ENCODE results near the gene RPH3AL.

Gene RPH3AL

DNA sequence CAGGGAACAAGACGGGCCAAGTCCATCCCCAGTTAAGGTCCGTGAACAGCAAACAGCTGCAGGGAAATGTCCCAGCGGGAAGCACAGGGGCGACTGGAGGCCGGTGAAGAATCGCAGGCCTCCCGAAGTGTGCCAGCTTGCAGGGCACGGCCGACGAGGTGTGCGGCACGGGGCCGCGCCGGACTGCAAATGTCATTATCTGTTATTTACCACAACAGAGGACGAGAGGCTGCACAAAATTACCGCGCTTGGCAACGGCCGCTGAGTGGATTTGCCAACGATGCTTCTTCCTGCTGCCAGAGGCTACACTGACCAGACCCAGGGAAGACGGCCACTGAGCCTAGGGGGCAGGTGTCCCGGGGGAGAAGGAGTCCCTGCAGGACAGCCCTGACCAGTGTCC, 53.1 kb downstream of the RPH3AL start:
- no peak for ATAC-seq (replicated peaks)
- Mint-ChIP-seq H3K36me3 (ENCODE audit: insufficient read depth) (peaks cover 3% of the 10 kb centered on the region), H3K4me1 (ENCODE audit: low read depth in 2 of 2) (no peaks in the 10 kb centered on the region)

GRCh38 chr17:298791-299450, 53.7 kb downstream of the RPH3AL start:
- H3K27ac Mint-ChIP-seq: no peak overlapping the region
- peaks cover 3% of the 10 kb centered on the region for H3K36me3 Mint-ChIP-seq (ENCODE audit: insufficient read depth)
- ATAC-seq (replicated peaks) (no peak), DNase-seq (no peak)
- no peak overlapping the region for H3K4me3 Mint-ChIP-seq
- peaks cover 0 to 2% of the 10 kb centered on the region in 2 donors for H3K4me1 Mint-ChIP-seq (ENCODE audit: low read depth in 2 of 2)
- peaks cover 0 to under 1% of the 10 kb centered on the region in 2 donors for H3K27me3 Mint-ChIP-seq
- no peaks in the 10 kb centered on the region for H3K9me3 Mint-ChIP-seq

More for the DNA sequence above, 53.1 kb downstream of the RPH3AL start:
- Mint-ChIP-seq H3K9me3 (no peaks in the 10 kb centered on the region), H3K27ac (no peak overlapping the region), H3K4me3 (no peak overlapping the region), H3K27me3 (no peaks in the 10 kb centered on the region)
- DNase-seq: no peak

GRCh38 chr17:297758-298157, 54.8 kb downstream of the RPH3AL start:
- H3K4me1 Mint-ChIP-seq (ENCODE audit: low read depth in 2 of 2): peaks cover 6 to 7% of the 10 kb centered on the region in 2 donors
- peaks cover 0 to 12% of the 10 kb centered on the region in 2 donors for H3K27me3 Mint-ChIP-seq
- no peak for ATAC-seq (replicated peaks)
- H3K9me3 Mint-ChIP-seq: no peaks in the 10 kb centered on the region
- peak overlapping the region in 1 of 2 donors; percentile 3 for H3K27ac Mint-ChIP-seq
- peaks cover 3% of the 10 kb centered on the region for H3K36me3 Mint-ChIP-seq (ENCODE audit: insufficient read depth)
- no peak overlapping the region for H3K4me3 Mint-ChIP-seq
- DNase-seq: no peak

DNA sequence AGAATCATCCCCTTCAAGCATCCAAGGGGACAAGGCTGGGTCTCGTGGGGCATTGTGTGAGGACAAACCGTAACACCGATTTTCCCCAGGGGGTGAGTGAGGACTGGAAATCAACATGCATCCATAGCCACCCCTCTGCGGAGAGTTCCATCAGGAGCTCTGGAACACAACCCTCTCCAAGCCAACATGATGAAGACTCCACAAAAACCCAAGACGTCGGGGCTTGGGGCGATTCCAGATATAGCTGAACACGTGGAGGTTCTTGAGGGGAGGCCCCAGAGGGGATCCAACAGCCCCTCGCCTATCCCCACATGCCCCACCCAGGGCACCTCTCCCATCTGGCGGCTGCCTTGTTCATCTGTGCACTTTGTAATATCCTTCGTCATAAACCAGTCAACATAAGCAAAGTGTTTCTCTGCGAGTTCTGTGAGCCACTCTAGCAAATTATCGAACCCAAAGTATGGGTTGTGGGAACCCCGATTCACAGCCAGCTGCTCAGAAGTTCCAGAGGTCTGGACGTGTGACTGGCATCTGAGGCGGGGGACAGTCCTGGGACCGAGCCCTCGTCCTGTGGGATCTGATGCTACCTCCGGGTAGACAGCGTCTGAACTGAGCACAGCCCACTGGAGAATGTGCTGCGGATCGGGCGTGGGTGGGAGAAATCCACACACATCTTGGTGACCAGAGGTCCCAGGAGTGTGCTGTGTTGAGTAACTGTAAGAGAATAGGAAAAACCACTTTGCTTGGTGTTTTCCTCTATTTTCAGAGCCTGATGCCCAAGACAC, 55.5 kb downstream of the RPH3AL start:
- Mint-ChIP-seq H3K27ac (no peak overlapping the region), H3K36me3 (ENCODE audit: insufficient read depth) (peaks cover 3% of the 10 kb centered on the region), H3K4me1 (ENCODE audit: low read depth in 2 of 2) (peaks cover 6 to 7% of the 10 kb centered on the region in 2 donors), H3K27me3 (peaks cover 0 to 12% of the 10 kb centered on the region in 2 donors), H3K4me3 (no peak overlapping the region), H3K9me3 (no peaks in the 10 kb centered on the region)
- DNase-seq (no peak), ATAC-seq (replicated peaks) (no peak)

GRCh38 chr17:296379-296778, 56.2 kb downstream of the RPH3AL start:
- Mint-ChIP-seq H3K27ac (no peak overlapping the region), H3K4me1 (ENCODE audit: low read depth in 2 of 2) (peaks cover 6 to 7% of the 10 kb centered on the region in 2 donors), H3K9me3 (no peaks in the 10 kb centered on the region), H3K36me3 (ENCODE audit: insufficient read depth) (peaks cover 3% of the 10 kb centered on the region), H3K4me3 (no peak overlapping the region), H3K27me3 (peaks cover 0 to 12% of the 10 kb centered on the region in 2 donors)
- DNase-seq (no peak), ATAC-seq (replicated peaks) (no peak)

DNA sequence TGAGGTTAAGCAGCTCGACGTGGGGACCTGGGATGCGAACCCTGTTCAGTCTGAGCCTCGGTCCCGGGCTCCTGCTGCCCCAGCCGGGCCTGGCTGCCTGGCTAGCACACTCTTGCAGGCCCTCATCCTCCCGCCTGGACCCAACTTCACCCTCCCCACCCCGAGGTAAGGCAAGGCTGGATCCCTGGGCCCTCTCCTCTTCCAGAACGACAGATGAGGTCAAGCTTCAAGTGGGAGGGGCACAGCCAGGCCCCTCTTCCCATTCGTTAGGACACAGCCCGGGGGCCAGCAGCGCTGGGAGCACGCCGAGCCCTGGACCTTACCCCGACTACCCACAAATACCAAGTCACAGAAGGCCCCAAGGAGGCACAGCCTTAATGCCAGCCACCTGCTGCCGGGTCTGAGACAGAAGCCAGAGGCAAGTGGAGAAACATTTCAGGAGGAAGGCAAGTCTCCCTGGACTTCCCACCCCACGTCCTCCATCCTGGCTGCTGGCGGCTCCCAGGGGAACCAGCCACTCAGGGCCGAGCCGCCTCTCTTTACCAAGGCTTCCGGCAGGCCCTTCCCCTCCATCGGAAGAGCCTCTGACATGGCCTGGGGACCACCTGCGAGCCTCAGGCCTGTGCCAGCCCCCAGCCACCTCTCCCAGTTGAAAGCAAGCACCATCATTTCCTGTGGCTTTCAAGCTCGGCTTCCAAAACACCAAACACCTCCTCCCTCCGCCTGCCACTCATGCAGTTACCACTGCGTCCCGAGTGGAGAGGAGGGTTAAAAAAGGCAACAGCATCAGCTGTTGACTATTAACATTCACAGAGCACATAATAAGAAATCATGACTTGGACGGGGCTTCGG, 59.9 kb downstream of the RPH3AL start:
- peaks cover 0 to 12% of the 10 kb centered on the region in 2 donors for H3K27me3 Mint-ChIP-seq
- ATAC-seq (replicated peaks): no peak
- H3K4me1 Mint-ChIP-seq (ENCODE audit: low read depth in 2 of 2): peaks cover 9 to 15% of the 10 kb centered on the region in 2 donors
- H3K36me3 Mint-ChIP-seq (ENCODE audit: insufficient read depth): no peaks in the 10 kb centered on the region
- no peak for DNase-seq
- no peak overlapping the region for H3K27ac Mint-ChIP-seq
- no peaks in the 10 kb centered on the region for H3K9me3 Mint-ChIP-seq
- peak overlapping the region in 1 of 2 donors; percentile 37 for H3K4me3 Mint-ChIP-seq

DNA sequence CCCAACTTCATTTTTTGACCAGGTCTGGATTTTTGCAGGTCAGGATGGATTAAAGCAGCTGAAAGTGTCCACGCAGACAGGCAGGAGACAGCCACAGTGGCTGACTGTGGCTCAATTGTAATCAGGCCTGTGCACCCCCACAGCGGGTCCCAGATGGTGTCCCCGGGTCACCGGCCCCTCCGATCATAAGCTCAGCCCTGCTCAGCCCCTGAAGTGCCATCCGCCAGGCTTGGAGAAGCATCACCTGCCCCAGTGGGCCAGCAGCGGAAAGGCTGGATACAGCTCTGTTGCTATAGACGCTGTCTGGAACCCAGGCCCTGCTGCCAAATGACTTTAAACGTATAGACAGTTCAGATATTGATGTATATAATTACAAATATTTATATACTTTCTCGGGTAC, 60.6 kb downstream of the RPH3AL start:
- Mint-ChIP-seq H3K4me1 (ENCODE audit: low read depth in 2 of 2) (peaks cover 9 to 15% of the 10 kb centered on the region in 2 donors), H3K36me3 (ENCODE audit: insufficient read depth) (no peaks in the 10 kb centered on the region), H3K9me3 (no peaks in the 10 kb centered on the region), H3K27me3 (peaks cover 0 to 12% of the 10 kb centered on the region in 2 donors), H3K4me3 (no peak overlapping the region), H3K27ac (no peak overlapping the region)
- no peak for DNase-seq
- ATAC-seq (replicated peaks): no peak

GRCh38 chr17:291587-291986, 61.0 kb downstream of the RPH3AL start:
- Mint-ChIP-seq H3K27me3 (peaks cover 0 to 12% of the 10 kb centered on the region in 2 donors), H3K9me3 (no peaks in the 10 kb centered on the region), H3K36me3 (ENCODE audit: insufficient read depth) (no peaks in the 10 kb centered on the region), H3K4me3 (no peak overlapping the region), H3K4me1 (ENCODE audit: low read depth in 2 of 2) (peaks cover 9 to 15% of the 10 kb centered on the region in 2 donors), H3K27ac (no peak overlapping the region)
- ATAC-seq (replicated peaks) (no peak), DNase-seq (no peak)

DNA sequence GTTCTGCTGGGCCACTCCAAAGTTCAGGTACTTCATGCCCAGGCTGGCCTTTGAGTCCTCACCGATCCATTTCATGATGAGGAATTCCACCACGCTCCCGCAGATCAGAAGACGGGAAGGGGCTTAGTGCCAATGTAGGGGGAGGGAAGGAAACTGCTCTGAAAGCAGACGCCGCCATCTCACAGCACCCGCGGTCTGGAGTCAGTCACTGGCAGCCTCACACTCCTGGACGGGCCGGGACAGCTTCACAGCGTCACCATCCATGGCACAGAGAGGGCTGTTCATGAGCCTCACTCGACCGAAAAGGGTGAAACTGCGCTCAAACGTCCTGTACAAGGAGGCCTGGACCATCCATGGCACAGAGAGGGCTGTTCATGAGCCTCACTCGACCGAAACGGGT, 62.0 kb downstream of the RPH3AL start:
- Mint-ChIP-seq H3K27me3 (peaks cover 0 to 12% of the 10 kb centered on the region in 2 donors), H3K9me3 (no peaks in the 10 kb centered on the region), H3K4me1 (ENCODE audit: low read depth in 2 of 2) (peaks cover 9 to 15% of the 10 kb centered on the region in 2 donors), H3K27ac (no peak overlapping the region), H3K36me3 (ENCODE audit: insufficient read depth) (no peaks in the 10 kb centered on the region), H3K4me3 (no peak overlapping the region)
- ATAC-seq (replicated peaks) (no peak), DNase-seq (no peak)

- H3K27me3 Mint-ChIP-seq: peaks cover 0 to 12% of the 10 kb centered on the region in 2 donors
- no peaks in the 10 kb centered on the region for H3K36me3 Mint-ChIP-seq (ENCODE audit: insufficient read depth)
- H3K4me3 Mint-ChIP-seq: no peak overlapping the region
- no peak for DNase-seq
- no peak overlapping the region for H3K27ac Mint-ChIP-seq
- H3K4me1 Mint-ChIP-seq (ENCODE audit: low read depth in 2 of 2): peaks cover 9 to 15% of the 10 kb centered on the region in 2 donors
- H3K9me3 Mint-ChIP-seq: no peaks in the 10 kb centered on the region
- ATAC-seq (replicated peaks): no peak
These were observed 62.5 kb downstream of the RPH3AL start for GRCh38 chr17:290121-290521.

- Mint-ChIP-seq H3K9me3 (no peaks in the 10 kb centered on the region), H3K4me1 (ENCODE audit: low read depth in 2 of 2) (peaks cover 9 to 15% of the 10 kb centered on the region in 2 donors), H3K4me3 (peak overlapping the region in 1 of 2 donors; percentile 6), H3K27ac (peak overlapping the region; percentile 57 to 89), H3K36me3 (ENCODE audit: insufficient read depth) (no peaks in the 10 kb centered on the region), H3K27me3 (peaks cover 0 to 12% of the 10 kb centered on the region in 2 donors)
- ATAC-seq (replicated peaks) (no peak), DNase-seq (no peak)
These were observed 63.2 kb downstream of the RPH3AL start for GRCh38 chr17:289409-289808.

GRCh38 chr17:288802-289356, 63.7 kb downstream of the RPH3AL start:
- Mint-ChIP-seq H3K9me3 (no peaks in the 10 kb centered on the region), H3K4me3 (peak overlapping the region in 1 of 2 donors; percentile 6), H3K27me3 (peaks cover 0 to 12% of the 10 kb centered on the region in 2 donors), H3K27ac (peak overlapping the region; percentile 57 to 89), H3K36me3 (ENCODE audit: insufficient read depth) (no peaks in the 10 kb centered on the region), H3K4me1 (ENCODE audit: low read depth in 2 of 2) (peaks cover 9 to 12% of the 10 kb centered on the region in 2 donors)
- DNase-seq (peak in 1 of 3 experiments; percentile 12), ATAC-seq (replicated peaks) (no peak)

GRCh38 chr17:286571-286970, 66.0 kb downstream of the RPH3AL start:
- DNase-seq (no peak), ATAC-seq (replicated peaks) (no peak)
- Mint-ChIP-seq H3K4me3 (no peak overlapping the region), H3K36me3 (ENCODE audit: insufficient read depth) (no peaks in the 10 kb centered on the region), H3K27ac (no peak overlapping the region), H3K9me3 (no peaks in the 10 kb centered on the region), H3K4me1 (ENCODE audit: low read depth in 2 of 2) (peaks cover 3 to 8% of the 10 kb centered on the region in 2 donors), H3K27me3 (no peaks in the 10 kb centered on the region)

Measured in effector memory CD8-positive, alpha-beta T cell (primary cell).